NCI-H1417 treated with DMSO at 0.1 percent for 48 hours (cell line): ENCODE measurements around the gene CCSER1.

ENCODE experiments used
- DNase-seq: peaks from one replicate; lab custom pipeline; 2025; lab: John Stamatoyannopoulos, UW

Gene CCSER1

DNA sequence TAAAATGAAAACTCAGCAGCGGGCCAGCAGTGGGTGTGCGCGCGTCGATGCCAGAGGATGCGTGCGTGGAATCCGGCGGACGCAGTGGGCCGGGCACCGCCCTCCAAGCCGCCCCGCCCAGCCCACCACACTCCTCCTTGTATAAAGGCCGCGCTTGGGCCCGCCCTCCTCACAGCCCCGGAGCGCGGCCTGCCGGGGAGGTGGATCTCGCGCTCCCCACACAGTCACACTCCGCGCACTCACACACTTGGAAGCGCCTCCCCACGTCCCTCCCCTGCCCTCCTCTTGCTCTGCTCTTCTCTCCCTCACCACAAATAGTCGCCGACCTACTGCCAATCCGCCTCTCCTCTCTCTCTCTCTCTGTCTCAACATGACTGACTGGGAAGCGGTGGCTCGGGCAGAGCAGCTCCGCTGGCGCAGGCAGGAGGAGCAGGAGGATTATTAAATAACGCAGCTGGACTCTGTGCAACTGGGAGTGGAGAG is at the start of gene CCSER1:
Gene CCSER1, plus strand, starts transcription at position 172 of the 483 bp plus-strand sequence.
- peak; percentile 46 for DNase-seq

- no peak for DNase-seq
Observed at GRCh38 chr4:90078440-90078839, 48.8 kb upstream of the CCSER1 start.

DNA sequence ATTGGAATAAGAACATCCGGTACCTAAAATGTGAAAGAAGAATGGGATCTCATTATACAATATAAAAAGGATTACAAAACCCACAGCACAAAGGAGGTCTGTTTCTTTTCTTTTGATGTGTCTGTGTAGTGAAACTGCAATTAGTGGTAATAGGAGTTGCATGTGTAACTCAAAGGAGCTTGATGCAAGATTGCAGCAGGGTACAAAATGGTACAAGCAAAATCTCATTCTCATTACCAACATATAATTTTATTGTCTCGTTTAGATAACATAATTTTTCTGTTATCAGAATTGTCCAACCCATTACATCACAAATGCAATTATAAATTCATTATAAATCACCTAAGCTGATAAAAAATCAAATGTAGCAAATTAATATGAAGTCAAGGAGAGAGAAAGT is 47.1 kb upstream of the CCSER1 start:
- DNase-seq: no peak

DNA sequence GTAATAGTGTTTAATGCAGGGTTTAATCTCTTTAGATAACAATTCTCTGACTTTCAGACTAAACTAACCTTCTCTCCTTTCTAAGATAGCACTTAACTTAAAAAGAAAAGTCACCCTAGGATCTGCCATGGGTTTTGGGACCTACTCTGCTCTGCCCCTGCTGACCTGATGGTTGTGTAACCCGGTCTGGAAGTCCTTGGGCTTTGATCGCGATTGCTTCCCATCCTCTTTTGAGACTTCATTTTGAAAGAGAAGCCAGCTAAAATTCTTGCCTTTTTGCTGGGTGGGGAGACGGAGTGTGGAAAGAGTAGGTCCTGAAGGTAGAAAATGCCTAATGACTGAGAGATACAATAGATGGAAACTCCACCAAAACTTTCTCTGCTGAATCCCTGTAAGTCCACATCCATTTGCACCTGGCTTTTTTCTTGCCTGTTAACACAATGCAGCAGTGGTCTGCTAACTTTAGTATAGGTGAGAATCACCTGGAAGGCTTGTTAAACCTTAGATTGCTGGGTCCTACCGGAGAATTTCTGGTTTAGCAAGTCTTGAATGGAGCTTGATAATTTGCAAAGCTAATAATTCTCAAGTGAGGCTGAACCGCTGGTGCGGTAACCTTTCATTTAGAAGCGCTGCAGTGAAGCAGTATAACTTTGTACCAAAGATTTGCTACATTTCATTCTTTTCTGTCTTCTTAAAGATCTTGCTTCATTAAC is 45.6 kb upstream of the CCSER1 start:
- no peak for DNase-seq

DNA sequence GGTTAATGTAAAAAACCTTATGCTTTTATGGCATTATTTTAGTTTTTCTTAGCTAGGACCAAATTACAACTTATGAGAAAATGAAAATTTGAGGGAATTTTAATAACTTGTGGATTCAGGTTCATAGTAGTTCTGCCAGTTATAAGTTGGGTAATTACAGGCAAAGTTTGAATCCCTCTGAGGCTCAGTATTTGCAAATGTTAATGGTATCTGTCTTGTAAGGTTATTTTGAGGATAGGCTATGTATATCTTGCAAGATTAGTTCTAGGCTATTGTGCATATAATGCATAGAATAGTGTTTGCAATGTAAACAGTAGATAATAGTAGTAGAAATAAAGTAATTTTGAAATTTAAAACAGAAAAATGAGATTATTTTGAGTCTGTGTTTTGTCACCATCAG is 44.7 kb upstream of the CCSER1 start:
- DNase-seq: no peak

DNA sequence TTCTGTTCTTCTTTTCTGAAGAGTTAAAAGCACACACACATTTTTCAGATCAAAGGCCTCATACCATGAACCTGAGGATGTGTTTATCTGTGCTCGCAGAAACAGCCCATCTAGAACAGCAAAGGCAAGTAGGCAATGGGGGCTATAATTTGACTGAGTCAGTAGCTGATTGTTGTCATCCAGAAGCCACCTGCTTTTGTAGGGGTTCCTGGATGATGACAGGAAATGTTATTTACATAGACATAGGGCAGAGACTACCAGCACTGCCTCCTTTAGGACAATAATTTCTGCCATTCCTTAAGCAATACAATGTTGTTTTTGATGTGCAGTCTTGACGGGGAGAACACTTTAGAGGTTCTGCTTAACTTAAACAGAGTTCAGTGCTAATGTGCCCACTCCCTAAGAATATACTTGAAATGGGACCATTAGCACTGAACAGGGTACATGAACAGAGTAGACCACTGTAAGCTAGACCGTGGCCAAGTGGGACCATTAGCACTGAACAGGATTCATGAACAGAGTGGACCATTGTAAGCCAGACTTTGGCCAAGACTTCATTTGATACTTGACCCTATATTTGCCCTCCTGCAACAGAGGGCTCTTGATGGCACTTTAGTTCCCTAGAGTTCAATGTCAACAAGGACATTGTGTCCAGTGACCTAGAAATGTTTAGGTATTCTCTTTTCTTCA is 42.8 kb upstream of the CCSER1 start:
- DNase-seq: no peak

GRCh38 chr4:90084967-90085295 is 42.3 kb upstream of the CCSER1 start:
- no peak for DNase-seq

DNA sequence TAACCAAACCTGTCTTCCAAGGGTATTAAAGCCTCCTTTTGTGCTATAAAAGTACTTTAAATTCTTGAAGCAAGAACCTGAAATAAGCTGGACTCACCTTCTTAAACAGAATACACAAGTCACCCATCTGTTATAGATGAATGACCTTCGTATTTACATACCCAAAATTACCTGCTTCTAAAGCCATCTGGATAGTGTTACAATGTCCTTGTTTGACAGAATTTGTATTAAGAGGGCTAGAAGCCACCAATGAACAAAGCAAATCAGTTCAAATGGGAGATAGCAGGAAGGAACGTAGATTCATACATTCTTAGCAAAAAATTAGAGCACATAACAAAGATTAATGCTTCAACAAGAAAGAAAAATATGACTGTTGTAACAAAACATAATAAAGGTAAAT is 33.7 kb upstream of the CCSER1 start:
- DNase-seq: no peak

DNA sequence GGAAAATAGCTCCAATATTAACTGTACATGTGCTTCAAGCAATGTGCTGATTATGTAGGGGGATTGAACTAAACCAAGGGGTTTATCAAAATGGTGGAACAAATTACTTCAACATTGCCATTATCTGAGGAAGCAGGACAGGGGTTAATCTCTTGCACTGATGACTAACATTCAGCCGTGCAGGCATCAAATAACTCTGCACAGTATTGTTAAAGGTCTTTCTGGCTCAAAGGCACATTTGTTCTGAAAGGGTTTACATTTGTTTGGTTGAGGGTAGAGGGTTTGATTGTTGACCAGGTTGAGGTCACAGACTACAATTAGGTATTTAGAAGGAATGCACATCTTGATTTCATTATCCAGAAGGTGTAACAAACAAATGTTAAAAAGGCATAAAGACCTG is 32.2 kb upstream of the CCSER1 start:
- no peak for DNase-seq

GRCh38 chr4:90099812-90100211 is 27.4 kb upstream of the CCSER1 start:
- DNase-seq: no peak

DNA sequence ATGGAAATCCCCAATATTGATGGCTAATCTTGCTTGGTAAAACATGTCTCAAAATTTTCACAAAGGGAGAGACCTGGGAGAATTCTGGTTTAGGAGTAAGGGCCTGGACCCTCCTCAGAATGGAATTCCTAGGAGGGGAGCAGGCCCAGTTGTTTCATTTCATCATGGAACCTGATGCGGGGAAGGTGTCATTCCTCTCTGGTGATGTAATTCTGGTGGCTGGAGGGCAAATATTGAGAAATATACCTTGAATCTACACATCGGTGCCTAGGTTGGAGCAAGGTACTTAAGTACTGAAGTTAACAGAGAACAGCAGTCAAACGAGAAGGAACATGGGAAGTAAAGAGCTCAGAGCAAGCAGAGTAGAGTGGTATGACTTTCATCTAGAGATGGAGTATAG is 23.2 kb upstream of the CCSER1 start:
- DNase-seq: no peak

DNA sequence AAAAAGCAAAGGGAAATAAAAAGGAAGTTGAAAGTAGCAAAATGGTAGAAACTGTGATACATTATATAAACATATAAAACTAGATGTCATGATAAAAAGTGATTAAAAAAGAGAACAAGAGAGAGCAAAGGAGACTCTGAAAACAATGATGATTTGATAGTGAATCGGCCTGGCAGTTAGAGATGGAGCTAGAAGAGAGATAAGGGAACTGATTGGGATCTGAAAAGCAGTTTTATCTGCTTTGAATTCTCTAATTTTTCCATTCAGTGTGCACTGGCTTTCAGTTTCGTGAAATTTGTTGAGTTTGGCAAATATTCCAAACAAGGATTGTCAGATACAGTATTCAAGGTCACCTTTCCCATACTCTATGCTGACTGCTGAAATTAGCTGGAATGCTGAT is 21.9 kb upstream of the CCSER1 start:
- no peak for DNase-seq

- no peak for DNase-seq
Observed at GRCh38 chr4:90112715-90113114, 14.5 kb upstream of the CCSER1 start.

DNA sequence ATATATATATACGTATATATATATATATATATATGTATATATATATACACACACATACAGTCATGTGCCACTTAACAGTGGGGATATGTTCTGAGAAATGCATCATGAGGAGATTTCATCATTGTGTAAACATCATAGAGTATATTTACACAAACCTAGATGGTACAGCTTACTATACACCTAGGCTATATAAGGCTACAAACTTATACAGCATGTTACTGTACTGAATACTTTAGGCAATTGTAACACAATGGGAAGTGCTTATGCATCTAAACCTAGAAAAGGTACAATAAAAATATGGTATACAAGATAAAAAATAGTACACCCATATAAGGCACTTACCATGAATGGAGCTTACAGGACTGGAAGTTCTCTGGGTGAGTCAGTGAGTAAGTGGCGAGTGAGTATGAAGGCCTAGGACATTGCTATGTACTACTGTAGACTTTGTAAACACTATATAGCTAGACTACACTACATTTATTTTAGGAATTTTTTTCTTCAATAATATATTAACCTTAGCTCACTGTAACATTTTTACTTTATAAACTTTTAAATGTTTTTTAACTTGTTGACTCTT is 13.2 kb upstream of the CCSER1 start:
- no peak for DNase-seq

DNA sequence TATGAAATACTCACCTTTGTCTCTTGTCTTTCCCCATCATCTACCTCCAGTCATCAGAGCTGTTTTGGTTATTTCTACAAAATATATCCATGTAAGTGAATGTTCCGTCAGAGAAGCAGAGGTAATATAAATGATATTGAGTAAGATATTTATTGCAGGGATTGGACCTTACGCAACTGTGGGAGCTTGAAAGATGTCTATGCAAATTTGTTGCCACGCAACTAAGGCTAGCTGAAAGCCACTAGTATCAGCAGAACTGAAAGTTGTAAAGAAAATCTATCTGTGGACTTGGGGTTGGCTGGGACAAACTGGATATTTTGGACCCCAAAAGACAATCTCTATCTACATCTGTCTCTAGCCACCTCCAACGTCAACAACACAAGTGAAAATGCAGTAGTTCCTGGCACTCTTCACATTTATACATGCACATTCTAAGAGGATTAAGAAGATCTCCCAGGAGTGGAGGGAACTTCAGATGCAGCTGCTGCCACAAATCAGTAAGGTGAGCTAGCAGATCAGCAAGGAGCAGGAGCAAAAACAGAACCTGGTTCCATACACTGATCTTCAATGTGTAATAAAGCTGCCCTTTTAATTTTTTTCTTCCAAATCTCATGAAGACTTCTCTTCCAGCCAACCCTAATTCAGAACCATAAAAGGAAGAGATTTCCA is 8.5 kb upstream of the CCSER1 start:
- no peak for DNase-seq

DNA sequence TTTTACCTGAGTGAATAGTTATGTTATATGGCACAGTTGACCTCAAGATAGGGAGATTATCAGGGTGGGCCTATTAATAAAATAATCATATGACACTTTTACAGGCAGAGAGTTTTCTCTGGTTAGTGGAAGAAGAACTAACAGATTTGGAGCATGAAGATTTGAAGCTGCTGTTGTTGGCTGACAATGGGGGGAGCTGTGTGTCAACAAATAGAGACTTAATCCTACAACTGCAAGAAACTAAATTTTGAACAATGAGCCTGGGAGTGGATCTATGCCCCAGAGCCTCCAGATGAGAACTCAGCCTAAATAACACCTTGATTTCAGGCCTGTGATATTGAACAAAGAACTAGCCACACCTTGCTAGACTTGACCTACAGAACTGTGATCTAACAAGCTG is 7.2 kb upstream of the CCSER1 start:
- DNase-seq: no peak

GRCh38 chr4:90120815-90121214 is 6.4 kb upstream of the CCSER1 start:
- no peak for DNase-seq

- no peak for DNase-seq
Observed at GRCh38 chr4:90121676-90122354, 5.4 kb upstream of the CCSER1 start.

DNA sequence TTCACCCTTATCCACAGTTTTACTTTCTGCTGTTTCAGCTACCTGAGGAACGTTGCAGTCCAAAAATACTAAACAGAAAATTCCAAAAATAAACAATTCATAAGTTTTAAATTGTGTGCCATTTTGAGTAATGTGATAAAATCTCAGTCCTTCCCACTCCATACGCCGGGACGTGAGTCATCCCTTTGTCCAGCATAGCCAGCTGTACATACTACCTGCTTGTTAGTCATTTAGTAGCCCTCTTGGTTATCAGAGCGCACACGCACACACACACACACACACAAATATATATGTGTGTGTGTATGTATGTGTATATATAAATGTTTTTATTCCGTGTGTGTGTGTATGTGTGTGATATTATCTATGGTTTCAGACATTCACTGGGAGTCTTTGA is 4.8 kb upstream of the CCSER1 start:
- DNase-seq: no peak

DNA sequence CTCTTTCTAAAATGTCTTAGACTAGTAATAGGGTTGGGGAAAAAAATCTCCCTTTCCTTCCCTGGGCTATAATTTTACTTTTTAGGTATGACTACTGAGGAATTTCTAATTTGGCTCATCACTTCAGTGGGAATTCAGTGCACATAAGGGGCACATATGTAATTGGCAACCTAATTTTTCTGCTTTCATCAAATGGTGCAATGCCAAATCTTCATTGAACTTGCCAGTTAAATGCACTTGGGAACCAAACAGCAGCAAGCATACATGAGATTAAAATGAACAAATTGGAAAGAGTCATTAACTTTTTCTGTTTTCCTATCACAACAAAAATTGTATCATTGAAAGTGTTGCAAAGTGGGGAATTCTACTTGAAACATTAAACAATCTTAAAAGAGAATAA is 2.9 kb upstream of the CCSER1 start:
- DNase-seq: no peak

- DNase-seq: no peak
Observed at GRCh38 chr4:90126805-90127204, 389 bp upstream of the CCSER1 start.

DNA sequence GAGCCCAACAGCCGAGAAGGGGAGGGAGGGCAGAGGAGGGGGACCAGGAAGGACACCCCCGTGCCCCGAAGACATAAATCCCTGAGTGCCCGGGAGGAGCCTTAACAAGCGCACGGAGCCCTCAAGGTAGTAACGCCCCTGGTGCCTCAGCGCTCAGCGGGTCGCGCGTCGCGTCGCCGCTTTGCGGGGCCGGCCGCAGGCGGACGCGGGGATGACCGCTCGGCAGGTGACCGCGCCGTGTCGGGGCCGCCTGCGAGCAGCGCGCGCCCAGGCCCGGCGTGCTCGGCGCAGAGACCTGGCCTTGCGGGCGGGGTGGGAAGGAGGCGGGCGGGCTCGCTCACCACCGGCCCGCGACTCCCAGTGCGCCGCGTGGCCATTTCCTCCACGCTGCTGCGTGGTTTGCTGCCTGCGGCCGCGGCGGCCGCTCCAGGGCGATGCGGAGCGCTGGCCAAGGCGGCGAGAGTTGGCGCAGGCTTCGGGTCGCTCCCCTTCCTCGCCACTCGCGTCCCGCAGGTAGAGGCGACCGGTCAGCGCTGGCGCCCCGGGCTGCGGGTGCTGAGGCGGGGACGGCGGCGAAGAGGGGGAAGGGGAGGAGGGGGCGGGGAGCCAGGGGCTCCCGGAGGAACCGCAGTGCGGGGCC is 632 bp downstream of the CCSER1 start:
- DNase-seq: no peak
